SHP77 (cell line): ENCODE measurements around the gene SUN1.
"Not testable (repeated sequence)": the region's sequence is repeated elsewhere in the genome, so short reads cannot be mapped to it uniquely, and the experiment has no call there.

Experiments used
- DNase-seq, 2 experiments: peaks; one replicate each; lab custom pipeline; 2025; lab: John Stamatoyannopoulos, UW

SUN1 gene

DNA sequence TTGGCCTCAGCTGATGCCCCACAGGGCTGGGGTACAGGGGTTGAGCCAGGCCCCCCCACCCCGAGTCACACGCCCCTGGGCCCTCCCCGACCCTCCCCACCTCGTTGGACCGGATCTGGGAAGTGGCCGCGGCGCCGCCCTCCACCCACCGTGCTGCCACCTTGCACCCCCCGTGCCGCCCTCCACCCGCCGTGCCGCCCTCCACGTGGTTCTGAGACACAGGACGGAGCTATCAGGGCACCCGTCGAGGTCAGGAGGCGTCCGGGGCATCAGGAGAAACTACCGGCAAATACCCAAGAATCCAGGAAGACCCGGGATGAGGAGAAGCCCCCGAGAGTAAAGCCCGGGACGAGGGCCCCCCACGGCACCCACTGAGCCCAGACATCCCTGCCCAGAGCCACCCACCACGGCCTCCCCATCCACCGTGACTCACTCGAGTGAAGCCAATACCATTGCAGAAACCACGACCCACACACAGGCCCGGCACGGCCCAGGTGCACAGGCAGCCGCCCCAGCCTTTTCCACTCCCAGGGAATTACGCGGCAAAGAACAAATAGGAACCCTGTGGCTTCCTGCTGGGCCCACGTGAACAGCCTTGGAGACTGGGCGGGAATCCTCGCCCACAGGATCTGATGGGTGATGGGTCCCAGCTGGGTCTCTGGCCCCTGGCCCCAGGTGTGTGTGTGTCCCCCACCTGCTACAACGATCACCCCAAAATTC, 88.2 kb downstream of the SUN1 start:
- no peak for DNase-seq

DNA sequence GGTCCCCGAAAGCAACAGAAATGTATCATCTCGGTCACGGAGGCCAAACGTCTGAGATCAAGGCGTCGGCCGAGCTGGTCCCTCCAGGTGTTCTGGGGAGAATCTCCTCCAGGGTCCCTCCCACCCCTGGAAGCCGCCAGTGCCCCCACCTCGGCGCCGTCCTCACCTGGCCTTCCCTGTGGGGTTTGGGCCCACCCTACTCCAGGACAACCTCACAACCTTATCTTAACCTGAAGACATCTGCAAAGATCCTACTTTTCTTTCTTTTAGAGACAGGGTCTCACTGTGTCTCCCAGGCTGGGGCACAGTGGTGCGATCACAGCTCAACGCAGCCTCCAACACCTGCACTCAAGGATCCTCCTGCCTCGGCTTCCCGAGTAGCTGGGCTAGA, 88.8 kb downstream of the SUN1 start:
- no peak for DNase-seq

DNA sequence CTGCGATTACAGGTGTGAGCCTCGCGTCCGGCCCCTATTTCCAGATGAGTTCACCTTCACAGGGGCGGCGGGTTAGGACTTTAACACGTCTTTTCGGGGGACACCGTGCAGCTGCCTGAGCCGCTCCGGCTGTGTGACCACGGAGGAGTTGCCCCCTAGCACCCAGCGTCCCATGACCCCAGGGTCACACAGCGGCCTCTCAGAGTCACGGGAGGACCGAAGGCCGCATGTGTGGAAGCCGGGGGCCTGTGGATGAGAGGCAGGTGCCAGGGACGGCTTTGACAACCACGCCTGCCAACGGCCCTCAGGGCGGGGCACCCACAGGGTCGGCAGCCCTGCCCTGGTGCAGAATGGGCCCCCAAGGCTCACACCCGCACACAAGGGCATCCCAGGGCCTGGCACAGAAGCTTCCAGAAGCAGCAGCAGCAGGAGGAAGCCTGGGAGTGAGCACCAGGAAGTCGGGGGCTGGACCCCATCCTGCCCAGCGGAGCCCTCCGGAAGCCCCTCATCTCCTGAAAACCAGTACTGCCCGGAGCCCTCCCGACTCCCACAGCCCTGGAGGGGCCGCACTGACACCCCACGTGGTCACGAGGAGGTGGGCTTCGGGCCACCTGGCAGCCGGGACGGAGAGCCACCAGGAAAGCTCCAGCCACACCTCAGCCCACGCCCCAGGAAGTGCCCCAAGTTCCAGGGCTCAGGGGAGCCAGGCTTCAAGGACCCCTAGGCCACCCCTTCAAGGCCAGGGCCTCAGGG, 89.5 kb downstream of the SUN1 start:
- DNase-seq: no peak

GRCh38 chr7:922334-923107, 90.2 kb downstream of the SUN1 start:
- no peak for DNase-seq

GRCh38 chr7:923108-924041, 91.1 kb downstream of the SUN1 start:
- peak; percentile 25 to 70 for DNase-seq

GRCh38 chr7:924042-924441, 91.8 kb downstream of the SUN1 start:
- DNase-seq: not testable (repeated sequence)
